GM19043 (cell line): ENCODE results near the gene ZNF185.

Experiments
- ATAC-seq: cut with Tn5 transposase; IDR thresholded peaks from one replicate; pipeline ENCODE4 v1.9.1; 2021; ENCODE audit warnings: low read depth; ENCODE audit not compliant: unreplicated experiment

The ZNF185 gene

GRCh38 chrX:152945021-152945979, 47.4 kb downstream of the ZNF185 start:
- ATAC-seq: no peak

GRCh38 chrX:152946681-152947080, 48.8 kb downstream of the ZNF185 start:
- ATAC-seq: no peak
